H9 (cell line): ENCODE measurements around the gene TPP1. TPM values are rescaled to one million over a fixed set of nuclear protein-coding genes. Genes with fewer than 3 reads are reported as not detected.

Experiments
- DNase-seq: peaks from one replicate; pipeline ENCODE4 v3.0.0-alpha.2; 2017
- H2AFZ ChIP-seq: one replicate; pipeline ENCODE4 v1.6.1; 2013; ENCODE audit warnings: mild to moderate bottlenecking, low read length, control low read depth, moderate library complexity
- H2AK5ac ChIP-seq: 2 replicates; pipeline ENCODE4 v1.6.1; 2013; ENCODE audit warnings: low read length, control low read depth, mixed read lengths; ENCODE audit not compliant: insufficient read length
- H2BK120ac ChIP-seq: one replicate; pipeline ENCODE4 v1.6.1; 2013; ENCODE audit warnings: low read depth, mild to moderate bottlenecking, low read length, control low read depth, inconsistent platforms; ENCODE audit not compliant: poor library complexity, severe bottlenecking
- H2BK12ac ChIP-seq: 2 replicates; pipeline ENCODE4 v1.6.1; 2013; ENCODE audit warnings: low read length, control low read depth, mixed read lengths, low read depth; ENCODE audit not compliant: insufficient read length
- H2BK15ac ChIP-seq: 2 replicates; pipeline ENCODE4 v1.6.1; 2013; ENCODE audit warnings: low read depth, low read length, control low read depth
- H2BK20ac ChIP-seq: one replicate; pipeline ENCODE4 v1.6.1; 2013; ENCODE audit warnings: low read depth, mild to moderate bottlenecking, low read length, control low read depth, inconsistent platforms; ENCODE audit not compliant: poor library complexity, severe bottlenecking
- H2BK5ac ChIP-seq: 2 replicates; pipeline ENCODE4 v1.6.1; 2013; ENCODE audit warnings: low read length, control low read depth, mixed read lengths; ENCODE audit not compliant: insufficient read length
- H3K14ac ChIP-seq: 2 replicates; pipeline ENCODE4 v1.6.1; 2013; ENCODE audit warnings: low read length, control low read depth; ENCODE audit not compliant: insufficient read depth
- H3K18ac ChIP-seq: 2 replicates; pipeline ENCODE4 v1.6.1; 2013; ENCODE audit warnings: low read depth, mild to moderate bottlenecking, mixed read lengths, low read length, control low read depth; ENCODE audit not compliant: insufficient read length
- H3K23ac ChIP-seq: 2 replicates; pipeline ENCODE4 v1.6.1; 2013; ENCODE audit warnings: low read length, control low read depth, mixed read lengths, low read depth; ENCODE audit not compliant: insufficient read length
- H3K23me2 ChIP-seq: 2 replicates; pipeline ENCODE4 v1.6.1; 2013; ENCODE audit warnings: low read depth, mild to moderate bottlenecking, mixed read lengths, low read length, control low read depth; ENCODE audit not compliant: insufficient read length, poor library complexity, severe bottlenecking
- H3K27ac ChIP-seq: 2 replicates; pipeline ENCODE4 v1.5.1; 2013; ENCODE audit warnings: low read length, control low read depth, mixed read lengths, low read depth; ENCODE audit not compliant: insufficient read length
- H3K27me3 ChIP-seq: 2 replicates; pipeline ENCODE4 v1.6.1; 2013; ENCODE audit warnings: low read length, control low read depth, inconsistent platforms; ENCODE audit not compliant: insufficient read depth
- H3K4ac ChIP-seq: 2 replicates; pipeline ENCODE4 v1.6.1; 2013; ENCODE audit warnings: low read depth, mild to moderate bottlenecking, control low read depth, inconsistent platforms, low read length, moderate library complexity
- H3K4me1 ChIP-seq: 2 replicates; pipeline ENCODE4 v1.6.1; 2013; ENCODE audit warnings: low read length, control low read depth, inconsistent platforms; ENCODE audit not compliant: insufficient read depth
- H3K4me2 ChIP-seq: 2 replicates; pipeline ENCODE4 v1.6.1; 2013; ENCODE audit warnings: low read length, control low read depth, mixed read lengths; ENCODE audit not compliant: insufficient read length, insufficient read depth
- H3K56ac ChIP-seq: 2 replicates; pipeline ENCODE4 v1.6.1; 2013; ENCODE audit warnings: low read depth, mild to moderate bottlenecking, mixed read lengths, low read length, control low read depth; ENCODE audit not compliant: insufficient read length
- H3K79me1 ChIP-seq: 2 replicates; pipeline ENCODE4 v1.6.1; 2013; ENCODE audit warnings: low read depth, mild to moderate bottlenecking, moderate library complexity, low read length, control low read depth, inconsistent platforms; ENCODE audit not compliant: insufficient read depth, poor library complexity, severe bottlenecking
- H3K79me2 ChIP-seq: 2 replicates; pipeline ENCODE4 v1.6.1; 2013; ENCODE audit warnings: low read length, control low read depth, inconsistent platforms; ENCODE audit not compliant: insufficient read depth
- H3K9ac ChIP-seq: 2 replicates; pipeline ENCODE4 v1.6.1; 2013; ENCODE audit warnings: low read length, control low read depth, mixed read lengths; ENCODE audit not compliant: insufficient read length; ENCODE audit errors: extremely low read depth
- H3K9me3 ChIP-seq: one replicate; pipeline ENCODE4 v1.6.1; 2013; ENCODE audit warnings: low read depth, low read length, inconsistent platforms; ENCODE audit not compliant: control insufficient read depth
- H3T11ph ChIP-seq: one replicate; pipeline ENCODE4 v1.6.1; 2013; ENCODE audit warnings: mild to moderate bottlenecking, low read length, control low read depth, inconsistent platforms
- H4K20me1 ChIP-seq: one replicate; pipeline ENCODE4 v1.6.1; 2013; ENCODE audit not compliant: control insufficient read depth, insufficient read length, insufficient read depth
- H4K5ac ChIP-seq: 2 replicates; pipeline ENCODE4 v1.6.1; 2013; ENCODE audit warnings: low read depth, mild to moderate bottlenecking, mixed read lengths, low read length, control low read depth; ENCODE audit not compliant: insufficient read length
- H4K8ac ChIP-seq: replicated peaks from 2 replicates; pipeline ENCODE4 v1.6.1; 2013; ENCODE audit warnings: low read length, control low read depth, mixed read lengths, low read depth; ENCODE audit not compliant: insufficient read length
- H4K91ac ChIP-seq: 2 replicates; pipeline ENCODE4 v1.6.1; 2013; ENCODE audit warnings: low read depth, mild to moderate bottlenecking, moderate library complexity, mixed read lengths, low read length, control low read depth; ENCODE audit not compliant: insufficient read length
- H3K27ac Mint-ChIP-seq, 3 experiments: 2 replicates in 2 of 3; 3 replicates in 1 of 3; pipeline ENCODE4 v1.8.0; 2020 to 2021; ENCODE audit warnings: mixed read lengths in 3 of 3, mild to moderate bottlenecking in 1 of 3, moderate library complexity in 1 of 3
- H3K27me3 Mint-ChIP-seq: 2 replicates; pipeline ENCODE4 v1.8.0; 2021; ENCODE audit warnings: low read depth, mild to moderate bottlenecking, moderate library complexity, mixed read lengths
- H3K36me3 Mint-ChIP-seq, 3 experiments: 2 replicates in 2 of 3; 3 replicates in 1 of 3; pipeline ENCODE4 v1.8.0; 2020 to 2021; ENCODE audit warnings: low read depth in 3 of 3, mixed read lengths in 3 of 3; ENCODE audit not compliant: insufficient read depth in 1 of 3
- H3K4me1 Mint-ChIP-seq, 2 experiments: 2 replicates each; pipeline ENCODE4 v1.8.0; 2020; ENCODE audit warnings: mixed read lengths in 2 of 2
- H3K4me3 Mint-ChIP-seq, 2 experiments: 2 replicates in 1 of 2; 3 replicates in 1 of 2; pipeline ENCODE4 v1.8.0; 2020 to 2021; ENCODE audit warnings: mild to moderate bottlenecking in 2 of 2, mixed read lengths in 2 of 2, moderate library complexity in 1 of 2
- H3K9me3 Mint-ChIP-seq, 2 experiments: 2 replicates in 1 of 2; 3 replicates in 1 of 2; pipeline ENCODE4 v1.8.0; 2020; ENCODE audit warnings: mild to moderate bottlenecking in 2 of 2, mixed read lengths in 2 of 2, moderate library complexity in 1 of 2
- WGBS: extraction: QIAGEN DNeasy Blood & Tissue Kit; methylation state at CpG from one replicate; pipeline ENCODE4 v1.1.7; 2013; ENCODE audit warnings: missing lambda C conversion rate, low lambda C conversion rate, mixed read lengths; ENCODE audit not compliant: insufficient read length; ENCODE audit errors: extremely low coverage; 5-methylcytosine and 5-hydroxymethylcytosine counted together
- total RNA-seq: library from RNA; stranded (reverse); gene quantifications from 2 replicates; pipeline ENCODE4 v1.2.1, GENCODE V29; 2021
- TF ChIP-seq, protein P1 (sequence below): fragments of 200-600 bp; sonication (generic); conservative IDR thresholded peaks from 3 replicates; pipeline ENCODE4 v1.8.0; 2021; ENCODE audit warnings: antibody characterized with exemption, mild to moderate bottlenecking

The TPP1 gene
- total RNA-seq, 1 experiment from 2014 or later: 37.2 TPM

DNA sequence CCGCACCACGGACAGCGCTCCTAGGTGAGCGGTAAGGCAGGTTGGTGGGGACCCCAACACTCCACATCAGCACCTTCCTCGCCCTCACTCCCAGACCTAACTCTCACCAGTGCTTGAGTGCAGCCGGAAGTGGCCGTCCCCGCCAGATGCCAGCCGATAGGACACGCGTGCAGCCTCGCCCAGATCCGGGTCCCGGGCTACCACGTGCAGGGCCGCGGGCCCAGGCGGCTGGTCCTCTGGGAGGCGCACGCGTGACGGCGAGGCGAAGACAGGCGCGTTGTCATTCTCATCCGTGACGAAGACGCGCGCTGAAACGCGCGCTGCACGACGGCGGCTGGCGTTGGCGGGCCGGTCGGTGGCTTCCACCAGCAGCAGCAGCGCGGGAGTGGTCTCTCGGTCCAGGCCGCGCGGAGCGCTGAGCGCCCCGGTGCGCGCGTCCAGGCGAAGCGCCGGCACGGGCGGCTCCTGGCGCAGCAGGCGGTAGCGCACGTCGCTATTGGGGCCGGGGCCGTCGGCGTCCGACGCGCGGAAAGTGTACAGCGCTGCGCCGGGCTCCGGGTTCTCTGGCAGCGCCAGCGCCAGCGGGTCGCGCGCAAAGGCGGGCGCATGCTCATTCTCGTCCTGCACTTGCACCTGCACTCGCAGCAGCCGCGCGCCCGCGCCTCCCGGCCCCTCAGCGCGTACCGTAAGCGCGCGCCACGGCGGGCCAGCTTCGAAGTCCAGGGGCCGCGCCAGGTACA is 10.8 kb upstream of the TPP1 start:
- H3K4me2 ChIP-seq: peak overlapping the region; percentile 50
- peak overlapping the region; percentile 59 to 76 for H3K4me3 Mint-ChIP-seq
- WGBS: no CpG with 5 or more reads among the region's 102 CpGs

More for the DNA sequence above, 10.8 kb upstream of the TPP1 start:
- H2BK5ac ChIP-seq: no peak overlapping the region
- no peak overlapping the region for H4K5ac ChIP-seq
- no peak overlapping the region for H2AFZ ChIP-seq
- peaks cover 9% of the 10 kb centered on the region for H3K23me2 ChIP-seq
- H3K4me1 ChIP-seq: no peaks in the 10 kb centered on the region
- H3K9ac ChIP-seq: no peak overlapping the region
- no peak overlapping the region for H3T11ph ChIP-seq
- no peak overlapping the region for H3K18ac ChIP-seq
- Mint-ChIP-seq H3K27ac (no peak overlapping the region), H3K4me1 (peaks cover 3% of the 10 kb centered on the region in 2 experiments; a peak in 2 of 4 replicates), H3K27me3 (peaks cover 49% of the 10 kb centered on the region), H3K36me3 (peaks cover 2 to 31% (median 17%) of the 10 kb centered on the region in 3 experiments; a peak in 6 of 7 replicates), H3K9me3 (no peaks in the 10 kb centered on the region)
- TF ChIP-seq, protein P1, sequence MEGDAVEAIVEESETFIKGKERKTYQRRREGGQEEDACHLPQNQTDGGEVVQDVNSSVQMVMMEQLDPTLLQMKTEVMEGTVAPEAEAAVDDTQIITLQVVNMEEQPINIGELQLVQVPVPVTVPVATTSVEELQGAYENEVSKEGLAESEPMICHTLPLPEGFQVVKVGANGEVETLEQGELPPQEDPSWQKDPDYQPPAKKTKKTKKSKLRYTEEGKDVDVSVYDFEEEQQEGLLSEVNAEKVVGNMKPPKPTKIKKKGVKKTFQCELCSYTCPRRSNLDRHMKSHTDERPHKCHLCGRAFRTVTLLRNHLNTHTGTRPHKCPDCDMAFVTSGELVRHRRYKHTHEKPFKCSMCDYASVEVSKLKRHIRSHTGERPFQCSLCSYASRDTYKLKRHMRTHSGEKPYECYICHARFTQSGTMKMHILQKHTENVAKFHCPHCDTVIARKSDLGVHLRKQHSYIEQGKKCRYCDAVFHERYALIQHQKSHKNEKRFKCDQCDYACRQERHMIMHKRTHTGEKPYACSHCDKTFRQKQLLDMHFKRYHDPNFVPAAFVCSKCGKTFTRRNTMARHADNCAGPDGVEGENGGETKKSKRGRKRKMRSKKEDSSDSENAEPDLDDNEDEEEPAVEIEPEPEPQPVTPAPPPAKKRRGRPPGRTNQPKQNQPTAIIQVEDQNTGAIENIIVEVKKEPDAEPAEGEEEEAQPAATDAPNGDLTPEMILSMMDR: no peak
- H2BK12ac ChIP-seq: no peak overlapping the region
- H3K79me2 ChIP-seq: no peaks in the 10 kb centered on the region
- H4K91ac ChIP-seq: no peak overlapping the region
- H4K20me1 ChIP-seq: no peaks in the 10 kb centered on the region
- 0 out of 2 replicates have a peak overlapping the region, but pooled peaks have one; percentile 3 for H3K14ac ChIP-seq
- H3K23ac ChIP-seq: no peak overlapping the region
- no peak overlapping the region for H2BK15ac ChIP-seq
- H3K9me3 ChIP-seq: no peaks in the 10 kb centered on the region
- H2BK120ac ChIP-seq: no peak overlapping the region
- no peak overlapping the region for H3K4ac ChIP-seq
- no peaks in the 10 kb centered on the region for H3K79me1 ChIP-seq
- H3K27me3 ChIP-seq: peaks cover 18% of the 10 kb centered on the region; the same call in 1 of the 2 replicates
- H2AK5ac ChIP-seq: no peak overlapping the region
- H4K8ac ChIP-seq: no peak overlapping the region
- no peak overlapping the region for H2BK20ac ChIP-seq
- H3K56ac ChIP-seq: no peak overlapping the region
- peak; percentile 68 for DNase-seq
- H3K27ac ChIP-seq: no peak overlapping the region
